HG03097 (cell line): ENCODE results near the gene PFKFB2.

Experiments used
- ATAC-seq: cut with Tn5 transposase; IDR thresholded peaks from one replicate; pipeline ENCODE4 v1.9.1; 2021; ENCODE audit not compliant: unreplicated experiment, low FRiP score

The PFKFB2 gene

GRCh38 chr1:207021139-207021861 is 31.8 kb upstream of the PFKFB2 start:
- no peak for ATAC-seq

- no peak for ATAC-seq
Observed at GRCh38 chr1:207021876-207022596, 31.0 kb upstream of the PFKFB2 start.

GRCh38 chr1:207022996-207023679 is 29.9 kb upstream of the PFKFB2 start:
- no peak for ATAC-seq

- ATAC-seq, result no peak
Observed at GRCh38 chr1:207024202-207025145, 28.6 kb upstream of the PFKFB2 start.

- no peak for ATAC-seq
Observed at GRCh38 chr1:207025146-207025880, 27.8 kb upstream of the PFKFB2 start.

GRCh38 chr1:207026104-207026534 is 27.0 kb upstream of the PFKFB2 start:
- no peak for ATAC-seq

- no peak for ATAC-seq
Observed at GRCh38 chr1:207027206-207027777, 25.8 kb upstream of the PFKFB2 start.

- no peak for ATAC-seq
Observed at GRCh38 chr1:207027921-207028320, 25.2 kb upstream of the PFKFB2 start.

- no peak for ATAC-seq
Observed at GRCh38 chr1:207028884-207029650, 24.0 kb upstream of the PFKFB2 start.

- ATAC-seq, result no peak
Observed at GRCh38 chr1:207029701-207030521, 23.2 kb upstream of the PFKFB2 start.

- no peak for ATAC-seq
Observed at GRCh38 chr1:207030522-207031009, 22.5 kb upstream of the PFKFB2 start.

GRCh38 chr1:207031016-207031415 is 22.1 kb upstream of the PFKFB2 start:
- no peak for ATAC-seq

- ATAC-seq, result no peak
Observed at GRCh38 chr1:207031632-207032264, 21.3 kb upstream of the PFKFB2 start.

GRCh38 chr1:207032528-207033017 is 20.5 kb upstream of the PFKFB2 start, which contains the start of gene C1orf116:
Gene C1orf116, minus strand, starts transcription at chr1:207032756. Its CDS starts 5,158 bp downstream, at chr1:207027598.
- ATAC-seq, result no peak

GRCh38 chr1:207033302-207033701 is 19.8 kb upstream of the PFKFB2 start:
- no peak for ATAC-seq

GRCh38 chr1:207034208-207034607 is 18.9 kb upstream of the PFKFB2 start:
- ATAC-seq, result no peak

GRCh38 chr1:207034998-207035397 is 18.1 kb upstream of the PFKFB2 start:
- ATAC-seq, result no peak
